Activated gamma-delta T cell treated with anti-CD3 and anti-CD28 coated beads, Interleukin-2, amount 50 U/mL, for 16 hours (primary cell): ENCODE measurements around the gene ZEB2.

Experiments
- DNase-seq: peaks from one replicate; pipeline ENCODE4 v3.0.0-alpha.2; 2020; ENCODE audit warnings: low read depth

ZEB2 gene

GRCh38 chr2:144512891-144513351, 7.0 kb downstream of the ZEB2 start:
- DNase-seq, result no peak

DNA sequence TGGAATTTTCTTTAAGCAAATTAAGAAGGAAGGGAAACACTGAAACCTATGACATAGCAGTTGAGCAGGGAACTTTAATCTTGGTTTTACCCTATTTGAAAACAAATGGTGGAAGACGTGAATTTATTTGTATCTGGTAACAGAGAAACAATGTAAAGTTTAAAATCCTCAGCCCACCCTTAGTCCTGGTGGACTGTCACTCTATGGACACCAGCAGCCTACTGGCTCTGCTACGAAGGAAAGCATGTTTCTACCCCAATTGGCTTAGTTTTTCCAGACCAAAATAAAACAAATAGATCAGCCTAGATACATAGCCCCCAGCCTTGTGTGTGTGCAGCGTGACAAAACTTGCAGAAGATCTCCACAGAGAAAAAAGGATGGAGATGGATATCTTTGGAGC, 7.4 kb downstream of the ZEB2 start:
- DNase-seq, result no peak

- DNase-seq, result no peak
Observed at GRCh38 chr2:144511937-144512336, 8.0 kb downstream of the ZEB2 start.

GRCh38 chr2:144511226-144511810, 8.6 kb downstream of the ZEB2 start:
- no peak for DNase-seq

DNA sequence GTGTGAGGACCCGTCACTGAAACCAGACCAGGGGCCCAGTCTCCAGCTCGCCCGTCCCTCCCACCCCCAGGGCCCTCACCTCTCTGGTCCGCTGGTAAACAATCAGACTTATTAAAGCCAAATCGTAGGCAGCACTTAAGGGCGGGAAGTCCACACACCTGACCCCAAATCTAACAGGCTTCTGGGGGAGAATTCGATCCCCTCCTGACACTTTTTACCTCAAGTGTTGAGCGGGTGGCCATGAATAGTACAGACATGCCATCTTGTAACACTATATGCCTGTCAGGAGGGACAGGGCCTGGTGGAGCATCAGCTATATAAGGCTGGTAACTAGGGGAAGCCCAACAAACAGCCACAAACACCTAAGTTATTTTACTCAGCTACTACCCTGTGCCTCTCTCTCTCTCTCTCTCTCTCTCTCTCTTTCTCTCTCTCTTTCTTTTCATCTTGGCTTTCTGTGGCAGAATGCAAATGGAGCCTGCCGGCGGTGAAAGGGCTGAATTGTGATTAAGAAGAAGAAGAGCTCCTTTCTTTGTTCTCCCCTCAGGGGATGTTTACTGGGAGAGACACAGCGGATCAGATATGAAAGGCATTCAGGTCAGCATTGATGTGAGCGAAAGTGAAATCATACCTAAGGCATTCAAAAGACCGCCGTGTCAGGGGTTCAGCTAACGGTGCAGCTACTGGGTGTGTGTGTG, 9.5 kb downstream of the ZEB2 start:
- DNase-seq, result no peak

DNA sequence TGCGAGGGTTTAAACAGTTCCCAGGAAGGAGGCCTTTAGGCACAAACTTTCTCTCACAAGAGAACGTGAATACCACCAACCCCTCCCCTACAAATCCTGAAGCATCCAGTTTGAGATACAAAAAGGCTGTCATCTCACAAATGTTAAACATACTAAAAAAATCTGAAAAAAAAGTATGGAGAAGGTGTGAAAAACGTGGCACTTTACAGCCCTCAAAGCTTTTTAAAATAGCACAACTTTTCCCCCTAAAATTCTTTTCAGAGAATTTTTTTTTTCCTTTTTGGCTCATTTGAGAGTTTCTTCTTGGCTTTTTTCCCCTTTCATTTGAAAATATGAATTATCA, 10.1 kb downstream of the ZEB2 start:
- no peak for DNase-seq

GRCh38 chr2:144509001-144509878, 10.7 kb downstream of the ZEB2 start:
- no peak for DNase-seq

GRCh38 chr2:144508172-144508851, 11.6 kb downstream of the ZEB2 start:
- no peak for DNase-seq

DNA sequence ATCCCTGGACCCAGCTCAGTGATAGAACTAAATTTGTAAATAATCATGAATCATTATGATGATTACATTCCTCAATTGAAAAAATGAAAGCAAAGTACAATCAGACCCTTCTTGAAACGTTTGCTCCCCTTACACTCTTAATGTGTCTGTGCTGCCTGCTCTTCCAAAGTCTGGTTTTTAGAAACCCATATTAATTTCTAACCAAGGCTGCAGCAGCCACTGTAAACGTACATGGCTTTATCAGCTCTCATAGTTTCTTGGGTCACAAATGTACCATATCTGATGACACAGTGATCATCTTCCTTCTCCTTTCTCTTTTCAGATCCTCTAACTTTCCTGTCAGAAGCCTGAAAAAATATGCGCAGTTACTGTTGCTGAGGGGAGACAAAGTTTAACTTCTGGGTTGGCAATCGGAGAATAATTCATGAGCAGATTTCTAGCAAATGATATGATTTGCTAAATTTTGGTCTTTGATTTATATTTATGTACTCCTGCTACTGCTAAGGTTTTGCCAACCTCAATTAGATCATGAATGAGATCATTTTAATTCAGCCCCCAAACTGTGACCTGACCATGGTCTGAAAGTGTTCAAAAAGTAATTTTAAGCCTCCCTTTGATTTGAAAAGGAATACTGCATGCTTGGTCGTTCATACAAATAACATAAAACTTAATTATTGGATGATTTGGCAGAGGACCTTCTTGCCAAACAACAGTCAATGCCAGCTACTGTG, 12.3 kb downstream of the ZEB2 start:
- no peak for DNase-seq

GRCh38 chr2:144505245-144505831, 14.6 kb downstream of the ZEB2 start:
- DNase-seq, result no peak

DNA sequence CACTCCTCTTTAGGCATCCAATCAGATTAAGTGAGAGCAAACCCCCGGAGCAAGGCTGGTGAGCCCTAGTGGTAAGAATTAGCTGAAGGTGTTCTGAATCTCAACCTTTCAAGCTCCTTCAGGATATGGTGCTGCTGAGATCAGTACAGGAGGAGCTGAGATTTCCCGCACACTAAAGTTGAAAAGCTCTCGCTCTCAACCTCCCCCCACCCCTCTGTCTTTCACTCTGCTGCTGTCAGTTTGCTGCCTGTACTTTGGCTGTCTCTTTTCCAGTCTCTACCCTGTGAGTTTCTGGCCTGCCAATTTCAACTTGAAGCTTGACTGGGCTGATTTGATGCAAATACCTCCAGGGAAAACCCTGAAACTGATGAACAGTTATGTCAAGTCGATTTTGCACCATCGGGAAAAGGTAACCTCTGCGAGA, 15.7 kb downstream of the ZEB2 start:
- no peak for DNase-seq

DNA sequence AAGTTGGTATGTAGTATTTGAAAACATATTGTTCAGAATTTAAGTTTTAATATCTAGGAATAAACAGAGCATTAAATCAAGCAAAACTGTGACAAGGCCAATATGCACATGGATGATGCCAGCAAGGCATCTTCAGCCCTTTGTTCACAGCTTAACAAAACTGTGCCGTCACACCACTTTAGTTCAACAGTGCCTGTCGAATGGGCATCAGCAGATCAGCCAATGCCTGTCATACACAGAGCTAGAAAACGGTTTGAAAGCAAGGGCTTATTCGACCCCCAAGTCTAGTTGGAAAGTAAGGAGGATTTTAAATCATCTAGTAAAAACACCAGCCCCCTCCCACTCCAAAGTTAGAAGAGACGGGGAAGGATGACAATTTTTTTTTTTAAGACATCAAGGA, 16.7 kb downstream of the ZEB2 start:
- no peak for DNase-seq

- no peak for DNase-seq
Observed at GRCh38 chr2:144502369-144502768, 17.6 kb downstream of the ZEB2 start.

- no peak for DNase-seq
Observed at GRCh38 chr2:144501627-144502026, 18.3 kb downstream of the ZEB2 start.

DNA sequence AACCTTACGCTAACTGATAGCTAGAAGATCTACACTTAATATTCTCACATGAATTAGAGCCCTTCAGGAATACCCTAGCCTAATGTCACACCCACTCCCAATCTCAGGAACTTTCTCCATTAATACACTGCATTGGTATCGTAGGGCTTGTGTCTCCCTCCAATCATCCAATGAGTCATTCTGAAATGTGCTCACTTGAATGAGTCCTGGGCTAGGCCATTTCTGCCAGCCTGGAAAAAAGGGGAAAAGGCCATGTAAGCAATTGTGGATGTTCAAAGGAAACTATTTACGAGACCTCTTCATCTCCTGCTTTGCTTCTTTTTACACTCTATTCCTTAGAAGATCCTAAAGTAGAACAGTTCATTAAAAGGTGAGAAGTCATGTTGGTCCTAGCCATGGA, 18.8 kb downstream of the ZEB2 start:
- no peak for DNase-seq

DNA sequence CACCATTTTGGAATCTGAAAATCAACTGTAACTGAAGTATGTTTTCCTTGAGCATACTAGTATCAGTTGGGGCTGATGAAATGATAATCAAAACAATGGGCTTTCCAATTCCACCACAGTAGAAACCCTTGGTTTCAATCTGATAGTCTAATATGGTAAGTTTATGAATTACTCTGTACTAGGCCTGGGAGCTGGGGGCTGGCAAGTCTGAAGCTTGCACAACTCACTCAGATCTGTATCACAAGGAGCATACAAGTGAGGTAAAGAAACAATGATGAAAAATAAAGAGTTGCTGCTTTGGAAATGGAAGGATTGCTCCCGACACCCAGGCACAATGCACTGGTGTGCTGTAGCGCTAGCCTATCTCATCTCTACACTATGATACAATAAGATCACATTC, 19.4 kb downstream of the ZEB2 start:
- DNase-seq, result no peak

- DNase-seq, result no peak
Observed at GRCh38 chr2:144498277-144498676, 21.6 kb downstream of the ZEB2 start.

- no peak for DNase-seq
Observed at GRCh38 chr2:144496977-144497598, 22.8 kb downstream of the ZEB2 start.

- no peak for DNase-seq
Observed at GRCh38 chr2:144496092-144496976, 23.6 kb downstream of the ZEB2 start.
